Endometrium (tissue), 2 donors: ENCODE results near the gene LRRC9.
"Not testable (repeated sequence)": the region's sequence is repeated elsewhere in the genome, so short reads cannot be mapped to it uniquely, and the experiment has no call there.

Source experiments
- FAIRE-seq: peaks from 2 replicates; lab custom pipeline; 2012; peaks lifted over from hg19 to GRCh38; lab: Jason Lieb, UNC
- donor health status: control.
- donor health status: control.

LRRC9 gene

GRCh38 chr14:59919570-59920377 is at the start of gene LRRC9:
LRRC9 (plus strand) TSS chr14:59920144.
- FAIRE-seq = no peak

- FAIRE-seq = no peak
Measured at GRCh38 chr14:59870277-59871165, 49.4 kb upstream of the LRRC9 start, which contains the start of gene RTN1. RTN1 (minus strand) TSS chr14:59870776; CDS start chr14:59870630, 146 bp downstream.

DNA sequence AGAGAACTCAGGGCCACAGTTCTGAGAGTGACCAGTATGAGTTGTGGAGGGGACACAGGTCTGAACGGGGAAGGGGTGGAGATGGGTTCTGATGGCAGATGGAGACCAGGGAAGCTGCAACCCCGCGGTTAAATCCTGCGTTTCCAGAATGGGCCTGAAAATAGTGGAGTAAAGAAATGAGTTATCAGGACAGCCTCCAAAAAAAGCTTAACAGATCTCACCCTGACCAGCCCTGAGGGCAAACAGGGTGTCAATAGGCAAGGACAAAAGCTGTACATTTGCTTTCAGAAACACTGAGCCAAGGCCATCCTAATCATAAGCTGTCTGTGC is 48.8 kb upstream of the LRRC9 start:
- no peak for FAIRE-seq

GRCh38 chr14:59882957-59883356 is 37.0 kb upstream of the LRRC9 start:
- no peak for FAIRE-seq

DNA sequence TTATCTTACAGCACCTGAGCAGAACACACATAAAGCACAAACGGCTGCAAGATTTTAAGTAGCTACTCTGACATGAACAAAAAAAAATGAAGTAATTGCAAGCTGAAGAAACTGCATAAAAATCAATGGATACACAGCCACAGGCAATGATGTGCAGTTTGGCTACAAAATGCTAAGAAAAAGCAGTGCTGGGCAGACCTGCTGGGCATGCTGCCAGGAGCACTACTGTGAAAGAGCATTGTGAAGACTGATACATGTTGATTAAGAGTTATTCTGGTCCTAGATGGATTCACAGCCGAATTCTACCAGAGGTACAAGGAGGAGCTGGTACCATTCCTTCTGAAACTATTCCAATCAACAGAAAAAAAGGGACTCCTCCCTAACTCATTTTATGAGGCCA is 29.3 kb upstream of the LRRC9 start:
- FAIRE-seq = no peak

GRCh38 chr14:59895721-59896120 is 24.2 kb upstream of the LRRC9 start:
- no peak for FAIRE-seq

GRCh38 chr14:59897757-59898383 is 22.1 kb upstream of the LRRC9 start:
- FAIRE-seq = no peak

- FAIRE-seq = no peak
Measured at GRCh38 chr14:59900556-59900955, 19.4 kb upstream of the LRRC9 start.

- FAIRE-seq = no peak
Measured at GRCh38 chr14:59904184-59904583, 15.8 kb upstream of the LRRC9 start.

- FAIRE-seq = no peak
Measured at GRCh38 chr14:59905188-59905587, 14.8 kb upstream of the LRRC9 start.

GRCh38 chr14:59912443-59912842 is 7.5 kb upstream of the LRRC9 start:
- FAIRE-seq = no peak

DNA sequence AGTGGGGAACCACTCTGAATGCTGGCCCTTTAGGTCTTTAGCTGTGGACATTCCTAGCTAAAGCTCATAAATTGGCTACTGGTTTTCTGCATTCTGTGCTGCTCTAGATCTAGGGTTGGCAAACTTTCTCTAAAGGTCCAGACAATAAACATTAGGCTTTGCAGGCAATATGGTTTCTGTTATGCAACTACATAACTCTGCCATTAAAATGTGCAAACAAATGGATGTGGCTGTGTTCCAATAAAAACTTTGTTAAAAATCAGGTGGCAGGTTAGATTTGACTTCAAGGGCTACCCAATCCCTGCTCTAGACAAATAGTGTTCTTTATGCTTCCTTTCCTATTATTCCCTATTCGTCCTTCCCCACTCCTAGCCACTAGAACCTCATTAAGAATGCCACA is 6.8 kb upstream of the LRRC9 start:
- FAIRE-seq = no peak

DNA sequence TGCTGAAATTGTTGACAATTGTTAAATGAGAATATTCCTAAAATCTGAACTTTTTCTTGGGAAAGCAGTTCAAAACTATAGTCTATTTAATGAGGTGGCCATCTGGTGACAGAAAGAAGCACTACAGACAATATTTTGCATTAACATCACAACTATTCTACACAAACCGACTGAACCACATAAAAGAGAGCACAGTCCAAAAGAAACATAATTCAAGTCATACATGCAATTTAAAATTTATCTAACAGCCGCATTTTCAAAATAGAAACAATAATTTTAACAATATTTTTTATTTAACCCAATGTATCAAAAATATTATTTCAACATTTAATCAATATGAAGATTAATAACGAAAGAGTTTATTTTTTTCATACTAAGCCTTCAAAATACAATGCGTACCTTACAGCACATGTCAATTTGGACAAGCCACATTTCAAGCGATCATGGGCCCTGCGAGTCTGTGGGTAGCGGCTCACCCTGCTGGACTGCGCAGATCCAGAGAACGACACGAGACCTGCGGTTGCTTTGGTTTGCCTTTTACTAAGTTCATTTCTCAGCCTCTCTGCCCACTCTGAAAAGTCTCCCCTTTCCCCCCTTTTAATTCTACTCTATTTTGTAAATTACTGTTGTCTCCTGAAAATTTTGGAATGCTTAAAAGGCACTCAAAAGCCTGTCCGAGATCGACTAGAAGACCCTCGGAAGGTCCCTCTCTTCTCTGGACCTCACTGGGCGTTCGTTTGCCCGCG is 947 bp upstream of the LRRC9 start:
- FAIRE-seq = peak; percentile 91

GRCh38 chr14:59920378-59920683 is 387 bp downstream of the LRRC9 start:
- no peak for FAIRE-seq

DNA sequence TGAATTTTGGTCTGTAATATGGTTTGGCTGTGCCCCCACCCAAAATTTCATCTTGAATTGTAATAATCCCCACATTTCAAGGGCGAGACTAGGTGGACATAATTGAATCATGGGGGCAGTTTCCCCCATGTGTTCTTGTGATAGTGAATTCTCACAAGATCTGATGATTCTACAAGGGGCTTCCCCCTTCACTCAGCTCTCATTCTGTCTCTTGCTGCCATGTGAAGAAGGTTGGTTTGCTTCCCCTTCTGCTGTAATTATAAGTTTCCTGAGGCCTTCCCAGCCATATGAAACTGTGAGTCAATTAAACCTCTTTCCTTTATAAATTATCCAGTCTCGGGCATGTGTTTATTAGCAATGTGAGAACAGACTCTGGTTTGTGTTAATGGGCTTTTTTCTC is 5.9 kb downstream of the LRRC9 start:
- no peak for FAIRE-seq

- no peak for FAIRE-seq
Measured at GRCh38 chr14:59926534-59926933, 6.6 kb downstream of the LRRC9 start.

- FAIRE-seq = no peak
Measured at GRCh38 chr14:59931237-59931636, 11.3 kb downstream of the LRRC9 start.

- FAIRE-seq = no peak
Measured at GRCh38 chr14:59936145-59936544, 16.2 kb downstream of the LRRC9 start.

DNA sequence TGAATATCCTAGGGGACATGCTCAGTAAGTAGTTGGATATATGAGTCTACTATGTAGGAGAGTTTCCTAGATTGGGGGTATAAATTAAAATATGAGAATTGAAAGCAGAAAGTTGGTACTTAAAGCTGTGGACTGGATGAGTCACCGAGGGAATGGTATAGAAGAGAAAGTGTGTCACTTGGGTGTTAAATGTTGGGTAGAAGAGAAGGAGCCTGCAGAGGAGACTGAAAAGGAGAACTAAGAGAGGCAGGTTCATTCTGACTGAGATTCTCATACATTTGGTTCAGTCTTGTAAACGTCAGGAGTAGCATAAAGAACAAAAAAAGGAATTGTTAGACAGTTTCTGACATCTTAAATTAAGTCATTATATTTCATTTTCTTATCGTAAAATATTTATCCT is 19.9 kb downstream of the LRRC9 start:
- FAIRE-seq = no peak

DNA sequence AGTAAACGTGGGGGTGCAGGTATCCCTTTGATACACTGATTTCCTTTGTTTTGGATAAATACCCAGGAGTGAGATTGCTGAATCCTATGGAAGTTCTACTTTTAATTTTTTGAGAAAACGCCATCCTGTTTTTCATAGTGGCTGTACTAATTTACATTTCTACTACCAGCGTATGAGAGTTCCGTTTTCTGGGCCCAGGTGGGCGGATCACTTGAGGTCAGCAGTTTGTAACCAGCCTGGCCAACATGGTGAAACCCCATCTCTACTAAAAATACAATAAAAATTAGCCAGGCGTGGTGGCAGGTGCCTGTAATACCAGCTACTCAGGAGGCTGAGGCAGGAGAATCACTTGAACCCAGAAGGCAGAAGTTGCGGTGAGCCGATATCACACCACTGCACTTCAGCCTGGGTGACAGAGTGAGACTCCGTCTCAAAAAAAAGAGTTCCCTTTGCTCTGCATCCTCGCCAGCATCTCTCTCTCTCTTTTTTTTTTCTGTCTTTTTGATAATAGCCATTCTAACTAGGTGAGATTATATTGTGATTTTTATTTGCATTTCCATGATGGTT is 22.4 kb downstream of the LRRC9 start:
- FAIRE-seq = not testable (repeated sequence)

DNA sequence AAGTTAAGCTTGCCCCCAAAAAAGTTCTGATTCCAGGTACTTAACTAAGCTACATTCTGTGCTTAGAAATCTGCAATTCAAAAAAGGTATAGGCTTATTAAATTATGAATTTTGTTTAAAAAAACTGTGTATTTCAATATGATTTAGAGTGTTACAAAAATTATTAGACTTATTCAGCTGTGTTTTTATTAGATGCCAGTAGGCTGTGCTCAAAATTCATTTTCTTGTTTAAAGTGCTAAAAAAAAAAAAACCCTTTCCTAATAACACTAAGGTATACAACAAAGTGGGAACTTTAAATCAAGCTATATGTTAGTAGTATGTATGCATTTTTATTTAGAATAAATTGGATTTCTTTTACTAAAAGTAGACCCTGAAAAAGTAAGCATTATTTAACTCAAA is 25.0 kb downstream of the LRRC9 start:
- no peak for FAIRE-seq

GRCh38 chr14:59952141-59952540 is 32.2 kb downstream of the LRRC9 start:
- FAIRE-seq = not testable (repeated sequence)
